ENCODE measurements around the gene EPB42.
"Not testable (repeated sequence)": the region's sequence is repeated elsewhere in the genome, so short reads cannot be mapped to it uniquely, and the experiment has no call there.

The EPB42 gene

DNA sequence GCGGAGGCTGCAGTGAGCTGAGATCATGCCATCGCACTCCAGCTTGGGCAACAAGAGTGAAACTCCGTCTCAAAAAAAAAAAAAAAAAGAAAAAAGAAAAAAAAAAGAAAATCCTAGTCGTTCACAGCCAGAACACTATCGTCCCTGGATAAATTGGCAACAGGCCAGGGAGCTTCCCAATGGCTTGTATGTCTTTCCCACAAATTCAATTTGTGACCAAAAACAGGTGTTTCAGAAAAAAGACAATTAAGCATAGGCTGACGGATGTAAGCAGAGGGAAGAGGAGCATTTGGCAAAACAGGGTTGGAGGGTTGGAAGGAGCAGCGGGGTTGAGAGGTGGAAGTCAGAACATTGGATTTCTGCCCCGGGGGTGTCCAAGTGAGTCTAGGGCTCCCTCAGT lies 8.5 kb downstream of the EPB42 start:
- DNase-seq (ENCODE audit: low read depth in 2 of 2) = no peak

DNA sequence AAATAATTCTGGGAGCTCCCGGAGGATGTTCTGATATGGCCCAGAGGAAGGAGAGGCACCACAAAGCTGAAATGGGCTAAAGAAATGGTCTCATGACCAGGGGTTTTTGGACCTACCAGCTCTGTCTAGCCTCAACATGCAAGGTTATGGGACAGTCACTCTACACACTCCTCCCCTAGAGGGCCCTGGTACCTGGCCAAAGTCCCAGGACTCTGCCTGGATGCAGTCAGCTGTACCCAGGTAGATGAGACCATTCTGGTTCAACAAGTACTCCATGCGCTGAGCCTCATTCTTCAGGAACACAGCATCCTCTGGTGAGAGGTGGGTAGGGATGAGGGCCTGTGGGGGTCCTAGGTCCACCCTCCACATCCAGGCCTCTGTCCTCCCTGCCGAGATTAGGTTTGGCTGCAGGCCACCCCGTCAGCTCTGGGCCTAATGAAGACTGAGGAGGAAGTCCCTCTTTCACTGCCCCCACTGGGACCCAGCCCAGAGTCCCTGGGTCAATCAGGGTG lies 9.5 kb downstream of the EPB42 start:
- DNase-seq (ENCODE audit: low read depth in 2 of 2) = no peak

DNA sequence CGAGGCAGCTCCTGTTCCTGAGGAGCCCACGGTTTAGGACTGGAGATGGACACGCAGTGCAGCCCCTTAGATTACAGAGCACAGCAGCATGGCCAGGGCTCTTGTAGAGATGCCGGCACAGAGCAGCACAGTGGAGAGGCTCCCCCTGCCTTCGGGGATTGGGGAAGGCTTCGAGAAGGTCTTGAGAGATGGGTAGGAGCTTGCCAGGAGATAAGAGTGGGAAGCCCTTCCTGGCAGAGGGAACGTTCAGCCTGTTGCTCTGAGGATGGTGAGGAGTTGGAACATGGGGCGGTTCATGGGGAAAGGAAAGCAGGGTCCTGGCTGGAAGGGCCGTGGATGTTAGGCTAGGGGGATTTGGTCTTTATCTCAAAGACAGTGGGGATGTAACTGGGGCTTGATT lies 10.0 kb downstream of the EPB42 start:
- no peak for DNase-seq (ENCODE audit: low read depth in 2 of 2)

DNA sequence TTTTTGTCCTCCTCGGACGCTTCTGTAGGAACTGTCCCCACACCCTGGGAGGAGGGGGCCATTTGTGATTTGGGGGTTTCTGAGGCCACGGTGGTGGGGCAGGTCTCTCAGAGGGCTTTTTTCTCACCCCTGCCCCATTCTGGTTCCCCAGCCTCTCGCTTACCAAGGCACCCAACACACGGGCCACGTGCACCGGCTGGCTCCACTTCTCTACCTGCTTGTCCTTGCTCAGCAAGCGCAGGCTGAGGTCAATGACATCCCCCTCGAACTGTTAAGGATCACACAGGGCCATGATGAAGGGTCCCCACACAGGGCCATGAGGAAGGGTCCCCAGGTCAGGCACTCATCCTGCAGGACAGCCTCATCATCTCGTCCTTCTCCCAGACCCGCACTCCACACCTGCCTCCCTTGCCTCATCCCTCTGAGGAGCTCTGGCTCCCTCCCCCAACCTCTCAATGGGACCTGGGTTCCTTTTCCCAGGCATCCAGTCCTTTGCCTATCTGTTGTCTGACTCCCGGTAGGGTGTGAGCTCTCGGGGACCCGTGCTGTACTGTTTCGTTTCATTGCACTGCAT lies 10.6 kb downstream of the EPB42 start:
- no peak for DNase-seq (ENCODE audit: low read depth in 2 of 2)

DNA sequence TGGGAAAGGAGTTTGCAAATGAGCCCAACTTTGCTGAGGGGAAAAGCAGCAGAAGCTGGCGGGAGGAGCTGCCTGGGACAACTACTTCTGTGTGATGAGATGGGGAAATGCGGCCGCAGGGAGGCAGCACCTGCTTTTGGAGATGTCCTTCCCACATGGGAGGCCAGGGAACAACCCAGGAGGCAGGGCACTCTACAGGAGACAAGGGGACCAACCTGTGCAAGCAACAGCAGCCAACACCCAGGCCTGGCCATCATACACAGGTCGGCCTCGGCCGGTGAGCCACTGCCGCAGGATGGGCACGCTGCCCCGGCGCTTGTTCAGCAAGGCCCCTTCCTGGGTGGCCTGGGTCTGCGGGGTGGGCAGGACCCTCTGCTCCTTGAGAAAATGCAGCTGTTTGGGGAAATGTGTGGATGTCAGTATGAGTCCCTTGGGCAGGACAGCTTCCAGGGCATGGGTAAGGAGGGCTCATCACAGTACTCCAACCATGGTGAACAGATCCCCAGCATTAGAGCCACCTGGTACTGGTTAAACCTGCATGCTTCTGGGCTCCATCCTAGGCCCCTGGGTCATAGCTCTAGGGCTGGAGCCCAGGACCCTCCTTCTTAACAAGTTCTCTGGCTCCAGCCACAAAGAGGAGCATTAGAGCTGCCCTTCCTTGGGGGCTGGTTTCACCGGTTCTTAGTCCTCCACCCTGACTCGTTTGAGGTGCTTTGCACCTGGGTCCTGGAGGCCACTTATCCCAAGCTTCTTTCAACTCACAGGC lies 11.6 kb downstream of the EPB42 start:
- no peak for DNase-seq (ENCODE audit: low read depth in 2 of 2)

DNA sequence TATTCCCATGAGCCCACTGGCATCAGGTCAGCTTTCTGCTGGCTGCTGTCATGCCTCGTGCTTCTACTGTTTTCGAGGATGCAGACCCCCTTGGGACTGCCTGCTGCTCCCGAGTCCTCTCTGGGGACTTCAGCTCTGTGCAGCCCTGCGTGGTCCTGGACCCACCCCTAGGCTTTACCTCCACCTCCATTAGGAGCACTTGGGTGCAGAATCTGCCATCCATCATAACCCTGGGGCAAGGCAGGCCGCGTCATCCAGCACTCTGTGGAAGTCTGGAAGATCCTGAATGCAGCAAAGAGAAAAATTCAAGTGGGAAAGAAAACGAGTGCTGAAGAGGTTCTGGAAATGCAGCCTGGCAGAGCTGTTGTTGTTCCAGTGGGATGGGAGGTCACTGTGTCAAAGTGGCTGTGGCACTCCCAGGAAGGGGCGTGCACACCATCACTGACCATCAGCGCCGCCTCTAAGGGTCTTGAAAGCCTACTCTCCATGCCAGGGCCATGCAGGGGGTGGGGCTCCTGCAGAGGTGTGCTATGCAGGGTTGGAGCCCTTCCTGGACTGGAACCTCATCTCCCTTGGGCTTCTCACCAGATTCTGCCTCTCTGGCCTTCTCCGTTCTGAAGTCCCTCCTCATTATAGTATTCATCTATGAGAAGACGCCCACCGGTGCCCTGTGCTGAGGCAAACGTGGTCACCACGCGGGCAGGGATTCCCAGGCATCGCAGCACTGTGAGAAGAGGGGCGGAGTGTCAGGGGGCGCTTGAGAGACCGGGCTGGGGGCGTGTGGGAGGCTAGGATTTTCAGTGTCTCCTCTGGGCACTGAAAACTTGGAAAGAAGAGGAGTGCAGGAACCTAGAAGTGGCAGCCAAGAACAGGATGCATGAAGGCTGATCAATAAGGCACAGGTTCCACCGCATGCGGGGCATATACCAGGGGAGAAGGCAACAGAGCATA lies 12.5 kb downstream of the EPB42 start:
- DNase-seq (ENCODE audit: low read depth in 2 of 2) = no peak

DNA sequence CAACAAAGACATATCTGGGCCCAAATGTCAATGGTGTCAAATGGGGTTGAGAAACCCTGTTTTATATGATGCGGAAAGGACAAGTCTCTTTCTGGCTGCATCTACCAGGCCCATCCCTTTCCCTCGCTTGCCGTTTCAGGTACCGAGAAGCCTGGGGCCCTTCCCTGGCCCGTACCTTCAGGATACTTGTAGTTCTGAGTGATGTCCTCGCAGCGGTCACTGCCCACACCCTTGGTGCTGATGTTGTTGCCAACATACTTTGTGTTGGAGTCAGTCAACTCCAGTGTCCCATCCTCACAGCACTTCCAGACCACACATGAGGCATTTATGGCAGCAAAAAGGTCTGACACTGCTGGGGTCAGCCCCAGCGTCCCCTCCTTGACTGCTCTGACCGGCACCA lies 13.8 kb downstream of the EPB42 start:
- DNase-seq (ENCODE audit: low read depth in 2 of 2) = no peak

DNA sequence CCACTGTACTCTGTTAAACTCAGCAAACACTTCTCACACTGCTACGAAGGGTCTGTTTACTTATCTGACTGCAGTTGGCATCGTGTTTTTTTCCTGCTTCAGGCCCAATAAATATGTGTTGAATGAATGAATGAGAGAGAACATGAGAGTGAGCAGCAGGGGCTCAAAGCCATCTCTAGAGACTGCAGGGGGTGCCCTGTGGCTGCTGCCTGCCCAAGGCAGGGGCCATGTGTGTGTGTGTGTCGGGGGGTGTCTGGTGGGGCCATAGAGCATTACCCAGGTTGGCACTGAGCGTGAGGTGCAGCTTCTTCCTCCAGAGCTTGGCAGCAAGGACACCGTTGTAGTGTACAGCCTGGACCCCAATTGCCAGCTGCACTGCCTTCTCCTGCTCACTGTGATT lies 14.8 kb downstream of the EPB42 start:
- DNase-seq (ENCODE audit: low read depth in 2 of 2) = no peak

DNA sequence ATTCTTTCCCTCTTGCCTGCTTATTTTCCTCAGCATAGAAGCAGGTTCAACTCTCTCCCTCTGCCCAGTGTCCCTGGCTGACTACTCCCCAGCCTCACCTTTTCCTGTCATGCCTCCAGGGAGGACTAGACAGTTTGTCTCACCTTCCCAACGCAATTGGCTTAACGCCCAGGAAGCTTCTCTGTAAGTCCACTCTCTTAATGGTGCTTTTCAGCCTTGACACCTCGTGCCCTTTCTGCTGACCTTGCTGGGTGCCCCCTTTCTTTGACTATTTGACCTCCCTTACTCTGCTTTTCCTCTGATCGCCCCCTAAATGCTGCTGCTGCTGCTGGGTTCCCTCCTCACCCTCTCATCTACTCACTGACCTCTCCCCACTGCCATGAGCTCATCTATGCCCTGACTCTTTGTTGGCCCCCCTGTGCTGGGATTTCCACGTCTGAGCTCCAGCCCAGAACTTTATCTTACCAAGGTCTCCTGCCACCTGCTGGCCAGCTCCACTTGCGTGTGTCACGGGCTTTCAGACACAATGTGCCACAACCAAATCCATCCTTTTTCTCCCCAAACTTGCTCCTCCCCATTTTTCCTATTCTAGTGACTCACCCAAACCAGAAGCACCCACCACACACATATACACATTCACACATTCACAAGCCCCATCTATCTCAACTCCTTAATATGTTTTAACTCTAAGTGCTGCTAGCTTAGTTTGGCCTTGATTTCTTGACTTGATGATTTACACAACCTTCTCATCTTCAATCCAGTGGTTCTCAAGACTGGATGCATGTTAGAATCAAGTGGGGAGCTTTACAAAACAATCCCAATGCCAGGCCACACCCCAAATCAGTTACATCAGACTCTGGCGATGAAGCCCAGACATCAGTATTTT lies 16.6 kb downstream of the EPB42 start:
- peak; percentile 21 to 26 for DNase-seq (ENCODE audit: low read depth in 2 of 2)

DNA sequence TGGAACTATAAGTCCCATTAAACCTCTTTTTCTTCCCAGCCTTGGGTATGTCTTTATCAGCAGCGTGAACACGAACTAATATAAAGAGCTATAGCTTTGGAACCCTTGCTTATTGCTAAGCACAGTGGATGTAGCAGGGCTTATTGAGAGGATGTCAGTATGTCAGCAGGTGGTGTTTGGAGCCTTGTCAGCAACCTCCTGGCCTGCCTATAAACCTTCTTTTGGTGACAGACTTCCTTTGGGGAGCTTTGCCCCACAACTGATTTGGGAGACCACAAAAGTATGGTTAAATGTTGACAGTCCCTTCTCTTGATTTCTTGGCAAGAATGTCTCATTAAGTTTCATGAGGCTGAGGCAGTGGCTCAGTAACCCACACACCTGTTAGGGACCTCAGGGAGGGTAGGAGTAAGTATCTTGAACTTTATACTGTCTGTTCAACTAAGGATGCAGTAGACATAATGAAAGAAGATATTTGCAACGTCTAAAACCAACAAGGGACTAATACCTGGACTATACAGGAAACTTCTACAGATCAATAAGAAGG lies 20.8 kb downstream of the EPB42 start:
- DNase-seq (ENCODE audit: low read depth in 2 of 2) = no peak

DNA sequence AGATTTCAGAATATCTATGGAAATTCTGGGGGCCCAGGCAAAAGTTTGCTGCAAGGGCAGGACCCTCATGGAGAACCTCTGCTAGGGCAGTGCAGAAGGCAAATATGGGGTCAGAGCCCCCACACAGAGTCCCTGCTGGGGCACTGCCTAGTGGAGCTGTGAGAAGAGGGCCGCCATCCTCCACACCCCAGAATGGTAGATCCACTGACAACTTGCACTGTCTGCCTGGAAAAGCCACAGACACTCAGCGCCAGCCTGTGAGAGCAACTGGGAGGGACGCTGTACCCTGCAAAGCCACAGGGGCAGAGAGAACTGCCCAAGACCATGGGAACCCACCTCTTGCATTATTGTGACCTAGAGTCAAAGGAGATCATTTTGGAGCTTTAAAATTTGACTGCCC lies 21.8 kb downstream of the EPB42 start:
- DNase-seq (ENCODE audit: low read depth in 2 of 2) = no peak

DNA sequence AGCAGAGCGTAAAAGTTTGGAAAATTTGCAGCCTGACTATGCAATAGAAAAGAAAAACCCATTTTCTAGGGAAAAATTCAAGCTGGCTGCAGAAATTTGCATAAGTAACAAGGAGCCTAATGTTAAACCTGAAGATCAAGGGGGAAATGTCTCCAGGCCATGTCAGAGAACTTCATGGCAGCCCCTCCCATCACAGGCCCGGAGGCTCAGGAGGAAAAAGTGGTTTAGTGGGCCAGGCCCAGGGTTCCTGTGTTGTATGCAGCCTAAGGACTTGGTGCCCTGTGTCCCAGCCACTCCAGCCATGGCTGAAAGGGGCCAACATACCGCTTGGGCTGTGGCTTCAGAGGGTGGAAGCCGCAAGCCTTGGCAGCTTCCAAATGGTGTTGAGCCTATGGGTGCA lies 22.3 kb downstream of the EPB42 start:
- DNase-seq (ENCODE audit: low read depth in 2 of 2) = not testable (repeated sequence)

DNA sequence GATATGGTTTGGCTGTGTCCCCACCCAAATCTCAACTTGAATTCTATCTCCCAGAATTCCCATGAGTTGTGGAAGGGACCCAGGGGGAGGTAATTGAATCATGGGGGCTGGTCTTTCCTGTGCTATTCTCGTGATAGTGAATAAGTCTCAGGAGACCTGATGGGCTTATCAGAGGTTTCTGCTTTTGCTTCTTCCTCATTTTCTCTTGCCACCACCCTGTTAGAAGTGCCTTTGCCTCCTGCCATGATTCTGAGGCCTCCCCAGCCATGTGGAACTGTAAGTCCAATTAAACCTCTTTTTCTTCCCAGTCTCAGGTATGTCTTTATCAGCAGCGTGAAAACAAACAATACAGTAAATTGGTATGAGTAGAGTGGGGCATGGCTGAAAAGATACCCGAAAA lies 23.0 kb downstream of the EPB42 start:
- not testable (repeated sequence) for DNase-seq (ENCODE audit: low read depth in 2 of 2)

DNA sequence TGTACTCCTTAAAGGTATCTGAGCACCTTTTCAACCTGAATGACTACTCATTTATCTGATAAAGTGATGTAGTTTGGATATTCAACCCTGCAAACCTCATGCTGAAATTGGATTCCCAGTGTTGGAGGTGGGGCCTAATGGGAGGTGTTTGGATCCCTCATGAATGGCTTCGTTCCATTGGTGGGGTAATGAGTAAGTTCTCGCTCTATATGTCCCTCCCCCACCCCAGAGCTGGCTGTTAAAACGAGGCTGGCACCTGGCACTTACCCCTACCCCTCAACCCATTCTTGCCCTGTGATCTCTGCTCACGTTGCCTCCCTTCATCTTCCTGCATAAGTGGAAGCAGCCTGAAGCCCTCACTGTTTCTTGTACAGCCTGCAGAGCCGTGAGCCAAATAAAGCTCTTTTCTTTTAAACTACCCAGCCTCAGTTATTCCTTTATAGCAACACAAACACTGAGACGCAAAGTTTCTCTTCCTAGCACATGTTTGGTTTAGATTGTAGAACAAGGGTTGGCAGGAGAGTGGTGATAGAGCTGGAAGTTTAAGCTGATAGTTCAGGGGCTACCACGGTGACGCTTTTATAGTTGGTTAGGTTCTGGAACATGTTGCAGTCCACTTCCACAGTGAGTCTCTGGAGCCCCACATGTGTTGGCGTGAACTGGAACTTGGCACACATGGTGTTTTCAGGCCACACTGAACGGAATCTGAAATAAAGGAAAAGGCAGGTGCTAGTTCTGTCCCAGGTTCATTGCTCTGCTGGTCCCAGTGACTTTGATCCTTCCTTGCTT lies 23.9 kb downstream of the EPB42 start:
- DNase-seq (ENCODE audit: low read depth in 2 of 2) = no peak

DNA sequence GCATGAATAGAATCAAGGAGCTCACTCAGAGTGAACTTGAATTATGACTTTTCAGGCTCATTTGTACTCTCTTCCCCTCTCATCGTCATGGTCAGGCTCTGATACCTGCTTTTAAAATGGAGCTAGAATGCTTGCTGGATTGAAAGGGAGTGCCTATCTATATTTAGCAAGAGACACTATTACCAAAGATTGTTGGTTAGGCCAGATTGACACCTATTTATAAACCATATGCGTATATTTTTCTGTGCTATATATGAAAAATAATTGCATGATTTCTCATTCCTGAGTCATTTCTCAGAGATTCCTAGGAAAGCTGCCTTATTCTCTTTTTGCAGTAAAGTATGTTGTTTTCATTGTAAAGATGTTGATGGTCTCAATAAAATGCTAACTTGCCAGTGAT lies 26.0 kb downstream of the EPB42 start:
- no peak for DNase-seq (ENCODE audit: low read depth in 2 of 2)

DNA sequence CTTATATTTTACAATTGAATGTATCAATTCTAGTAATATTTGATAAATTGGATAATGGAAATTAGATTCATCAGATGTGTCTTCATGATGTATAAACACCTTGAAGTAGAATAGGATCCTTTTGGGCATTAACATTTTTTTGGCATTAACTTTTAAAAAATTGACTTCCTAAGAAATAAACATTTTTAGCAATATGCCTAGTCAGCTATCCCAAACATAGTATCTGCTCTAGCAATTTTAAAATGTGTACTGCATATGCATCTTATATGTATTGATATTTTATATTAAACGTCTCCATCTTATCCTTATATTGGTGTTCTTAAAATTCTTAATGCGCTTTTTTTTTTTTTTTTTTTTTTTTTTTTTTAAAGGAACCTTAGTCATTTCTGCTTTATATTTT lies 27.1 kb downstream of the EPB42 start:
- no peak for DNase-seq (ENCODE audit: low read depth in 2 of 2)

DNA sequence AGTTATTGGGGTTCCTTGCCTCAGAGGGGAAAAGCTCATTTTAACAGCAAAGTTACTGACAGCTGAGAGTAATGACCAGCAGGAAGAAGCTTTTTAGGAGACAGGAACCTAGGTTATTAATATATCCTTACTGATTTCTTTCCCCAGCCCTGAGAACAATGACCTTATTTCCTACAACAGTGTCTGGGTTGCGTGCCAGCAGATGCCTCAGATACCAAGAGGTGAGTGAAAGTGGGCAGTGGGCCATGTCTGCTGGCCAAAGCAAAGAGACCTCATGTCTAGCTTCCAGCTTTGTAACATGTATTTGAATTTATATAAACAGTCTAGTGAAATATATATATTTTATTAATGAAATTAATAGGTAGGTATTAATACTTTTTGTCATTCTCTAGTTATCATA lies 30.6 kb downstream of the EPB42 start:
- DNase-seq (ENCODE audit: low read depth in 2 of 2) = no peak

DNA sequence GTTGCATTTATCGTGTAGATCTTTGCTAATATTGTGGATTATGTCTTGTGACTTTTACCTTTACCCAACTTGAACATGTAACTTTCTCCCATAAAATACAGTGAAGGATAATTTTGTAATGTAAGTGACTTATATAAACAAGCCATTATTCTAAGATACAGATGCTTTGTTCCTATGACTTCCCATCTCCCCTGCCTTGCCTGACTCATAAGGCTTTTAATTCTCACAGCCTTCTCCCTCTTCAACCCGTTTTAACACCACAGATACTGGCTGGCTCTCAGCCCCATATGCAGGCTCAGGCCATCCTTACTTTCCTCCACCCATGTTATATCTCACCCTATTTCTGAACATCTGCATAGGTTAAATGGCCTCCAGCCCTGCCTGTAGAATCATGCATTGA lies 31.5 kb downstream of the EPB42 start:
- no peak for DNase-seq (ENCODE audit: low read depth in 2 of 2)

DNA sequence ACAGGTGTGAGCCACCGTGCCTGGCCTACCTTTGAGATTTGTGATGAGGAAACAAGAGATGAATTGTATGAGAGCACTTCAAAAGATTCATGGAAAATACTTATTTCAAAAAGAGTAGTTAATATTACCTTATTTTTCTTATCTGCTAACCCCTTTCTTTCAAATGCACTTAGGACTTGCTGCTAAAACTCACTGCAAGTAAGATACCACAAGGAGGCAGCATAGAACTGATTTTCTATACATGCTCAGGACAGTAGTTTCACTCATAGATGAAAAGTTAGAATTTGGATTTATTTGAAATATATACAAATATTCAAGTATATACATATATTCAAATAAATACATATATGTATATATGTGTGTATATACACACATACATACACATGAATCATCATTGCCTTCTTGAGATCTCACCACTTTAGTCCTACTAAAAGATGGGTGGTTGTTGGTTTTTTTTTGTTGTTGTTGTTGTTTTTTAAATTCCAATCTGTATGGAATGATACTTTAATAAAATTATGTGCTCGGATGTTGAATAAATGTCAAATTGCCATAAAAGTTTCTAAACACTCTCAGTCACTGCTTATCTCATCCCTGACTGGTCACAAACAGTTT lies 33.2 kb downstream of the EPB42 start:
- no peak for DNase-seq (ENCODE audit: low read depth in 2 of 2)

DNA sequence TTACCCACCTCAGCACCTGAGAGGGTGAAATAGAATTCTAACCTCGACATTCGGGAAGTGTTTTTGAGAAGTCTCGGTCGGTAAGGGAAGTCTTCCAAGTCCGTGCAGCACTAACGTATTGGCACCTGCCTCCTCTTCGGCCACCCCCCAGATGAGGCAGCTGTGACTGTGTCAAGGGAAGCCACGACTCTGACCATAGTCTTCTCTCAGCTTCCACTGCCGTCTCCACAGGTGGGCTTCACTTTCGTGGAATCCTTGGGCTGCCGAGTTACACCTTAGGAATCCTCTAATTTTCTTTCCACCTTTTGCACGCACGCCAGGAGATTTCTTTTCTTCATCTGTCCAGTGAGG lies 34.8 kb downstream of the EPB42 start:
- no peak for DNase-seq (ENCODE audit: low read depth in 2 of 2)
